ENCODE measurements around the gene LAMTOR5.

LAMTOR5 gene

DNA sequence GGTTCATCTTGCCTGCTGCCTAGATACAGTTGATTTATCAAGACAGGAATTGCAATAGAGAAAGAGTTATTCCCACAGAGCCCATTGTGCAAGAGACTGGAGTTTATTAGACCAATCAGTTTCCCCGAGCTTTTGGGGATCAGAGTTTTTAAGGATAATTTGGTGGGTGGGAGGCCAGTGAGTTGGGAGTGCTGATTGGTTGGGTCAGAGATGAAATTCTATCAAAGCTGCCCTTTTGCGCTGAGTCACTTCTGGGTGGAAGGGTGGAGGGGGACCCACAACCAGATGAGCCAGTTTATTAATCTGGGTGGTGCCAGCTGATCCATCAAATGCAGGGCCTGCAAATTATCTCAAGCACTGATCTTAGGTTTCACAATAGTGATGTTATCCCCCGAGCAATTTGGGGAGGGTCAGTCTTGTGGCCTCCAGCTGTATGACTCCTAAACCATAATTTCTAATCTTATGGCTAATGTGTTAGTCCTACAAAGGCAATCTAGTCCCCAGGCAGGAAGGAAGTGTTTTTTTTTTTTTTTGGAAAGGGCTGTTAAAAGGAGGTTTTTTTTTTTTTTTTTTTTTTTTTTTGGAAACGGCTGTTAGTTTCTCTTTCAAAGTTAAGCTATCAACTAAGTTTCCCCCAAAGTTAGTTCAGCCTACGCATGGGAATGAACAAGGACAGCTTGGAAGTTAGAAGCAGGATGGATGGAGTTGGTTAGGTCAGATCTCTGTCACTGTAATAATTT is 24.1 kb downstream of the LAMTOR5 start:
- TF ChIP-seq, protein P1, sequence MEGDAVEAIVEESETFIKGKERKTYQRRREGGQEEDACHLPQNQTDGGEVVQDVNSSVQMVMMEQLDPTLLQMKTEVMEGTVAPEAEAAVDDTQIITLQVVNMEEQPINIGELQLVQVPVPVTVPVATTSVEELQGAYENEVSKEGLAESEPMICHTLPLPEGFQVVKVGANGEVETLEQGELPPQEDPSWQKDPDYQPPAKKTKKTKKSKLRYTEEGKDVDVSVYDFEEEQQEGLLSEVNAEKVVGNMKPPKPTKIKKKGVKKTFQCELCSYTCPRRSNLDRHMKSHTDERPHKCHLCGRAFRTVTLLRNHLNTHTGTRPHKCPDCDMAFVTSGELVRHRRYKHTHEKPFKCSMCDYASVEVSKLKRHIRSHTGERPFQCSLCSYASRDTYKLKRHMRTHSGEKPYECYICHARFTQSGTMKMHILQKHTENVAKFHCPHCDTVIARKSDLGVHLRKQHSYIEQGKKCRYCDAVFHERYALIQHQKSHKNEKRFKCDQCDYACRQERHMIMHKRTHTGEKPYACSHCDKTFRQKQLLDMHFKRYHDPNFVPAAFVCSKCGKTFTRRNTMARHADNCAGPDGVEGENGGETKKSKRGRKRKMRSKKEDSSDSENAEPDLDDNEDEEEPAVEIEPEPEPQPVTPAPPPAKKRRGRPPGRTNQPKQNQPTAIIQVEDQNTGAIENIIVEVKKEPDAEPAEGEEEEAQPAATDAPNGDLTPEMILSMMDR (IDR thresholded peaks at IDR 0.05; ENCODE audit: low read depth, low read length, poor library complexity, severe bottlenecking), result no peak
- TF ChIP-seq EZH2phosphoT487 (IDR thresholded peaks at IDR 0.05; ENCODE audit: borderline replicate concordance, low read length), result no peak
- peaks cover 14% of the 10 kb centered on the region for H3K79me2 ChIP-seq (ENCODE audit: control insufficient read depth, low read length)
- H3K27me3 ChIP-seq (ENCODE audit: control insufficient read depth, low read length), result no peaks in the 10 kb centered on the region
- peaks cover 61% of the 10 kb centered on the region for H3K36me3 ChIP-seq (ENCODE audit: control insufficient read depth, low read length)
- no peaks in the 10 kb centered on the region for H3K9me3 ChIP-seq (ENCODE audit: control insufficient read depth, insufficient read depth, low read length)
- peak overlapping the region; percentile 99 for H3K27ac ChIP-seq (ENCODE audit: low read depth, low read length)
- H3F3A ChIP-seq (ENCODE audit: control insufficient read depth, insufficient read depth), result peaks cover 62% of the 10 kb centered on the region
- peak overlapping the region; percentile 64 for H3K4me3 ChIP-seq (ENCODE audit: low read length)
- H3K4me1 ChIP-seq (ENCODE audit: control insufficient read depth, low read length), result peaks cover 98% of the 10 kb centered on the region
- no peaks in the 10 kb centered on the region for H3K9me2 ChIP-seq (replicated peaks; ENCODE audit: control insufficient read depth, low read length)
- no peaks in the 10 kb centered on the region for H4K20me1 ChIP-seq (ENCODE audit: control insufficient read depth, insufficient read depth, low read depth, low read length)
- H3K4me2 ChIP-seq (ENCODE audit: low read length), result peak overlapping the region; percentile 81

DNA sequence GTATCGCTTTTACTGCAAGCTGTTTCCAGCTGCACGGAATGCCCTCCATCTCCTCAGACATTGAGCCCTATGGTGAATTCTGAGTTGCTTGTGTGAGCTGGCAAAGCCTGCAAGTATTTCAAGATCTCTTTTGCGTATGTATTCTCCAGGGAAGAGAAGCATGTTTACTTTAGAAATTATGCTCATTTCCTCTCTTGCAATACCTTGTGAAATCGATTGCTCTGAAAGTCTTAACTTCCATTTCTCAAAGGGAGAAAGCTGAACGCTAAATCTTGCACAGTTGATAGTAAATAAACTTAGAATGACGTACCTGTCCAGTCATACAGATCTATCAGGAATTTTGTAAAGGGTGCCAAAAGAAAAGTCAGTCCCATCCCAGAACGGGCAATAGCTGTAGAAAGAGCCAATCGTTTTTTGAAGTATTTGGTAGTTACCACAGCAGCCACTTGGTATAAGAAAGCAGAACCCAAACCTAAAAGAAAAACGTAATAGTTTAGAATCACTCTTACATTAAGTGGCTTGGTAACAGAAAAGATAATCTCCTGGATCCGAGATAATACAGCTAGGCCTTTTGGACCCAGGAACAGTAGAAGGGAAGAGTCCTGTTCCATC is 26.7 kb downstream of the LAMTOR5 start:
- Histone ChIP-seq H3K36me3 (ENCODE audit: control insufficient read depth, low read length) (peaks cover 56% of the 10 kb centered on the region), H3K4me1 (ENCODE audit: control insufficient read depth, low read length) (peaks cover 97% of the 10 kb centered on the region), H3K9me3 (ENCODE audit: control insufficient read depth, insufficient read depth, low read length) (no peaks in the 10 kb centered on the region), H3K27ac (ENCODE audit: low read depth, low read length) (peak overlapping the region; percentile 99), H3K27me3 (ENCODE audit: control insufficient read depth, low read length) (no peaks in the 10 kb centered on the region), H3K9me2 (replicated peaks; ENCODE audit: control insufficient read depth, low read length) (no peaks in the 10 kb centered on the region), H3K4me2 (ENCODE audit: low read length) (peak overlapping the region; percentile 68), H4K20me1 (ENCODE audit: control insufficient read depth, insufficient read depth, low read depth, low read length) (no peaks in the 10 kb centered on the region), H3K79me2 (ENCODE audit: control insufficient read depth, low read length) (peaks cover 20% of the 10 kb centered on the region), H3K4me3 (ENCODE audit: low read length) (peak overlapping the region; percentile 49), H3F3A (ENCODE audit: control insufficient read depth, insufficient read depth) (peaks cover 76% of the 10 kb centered on the region)
- TF ChIP-seq, protein P1 (IDR thresholded peaks at IDR 0.05; ENCODE audit: low read depth, low read length, poor library complexity, severe bottlenecking), result no peak
- TF ChIP-seq EZH2phosphoT487 (IDR thresholded peaks at IDR 0.05; ENCODE audit: borderline replicate concordance, low read length), result no peak

DNA sequence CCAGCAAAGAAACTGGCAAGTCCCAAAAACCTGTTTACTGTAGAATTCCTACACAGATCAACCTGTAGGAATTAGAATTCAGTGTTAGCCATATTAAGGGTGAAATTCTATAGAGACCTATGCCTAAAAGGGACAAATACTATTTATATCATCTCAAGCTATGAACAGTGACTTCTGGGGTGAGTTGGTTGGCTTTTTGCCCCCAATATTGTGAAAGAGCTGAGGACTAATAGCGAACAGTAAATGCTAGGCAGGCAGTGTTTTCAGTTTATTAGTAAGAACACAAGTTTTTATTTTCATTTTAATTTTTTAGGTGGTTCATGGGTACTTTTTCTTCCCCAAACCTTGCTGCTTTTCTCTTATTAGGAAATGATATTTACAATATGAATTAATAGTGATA is 32.0 kb downstream of the LAMTOR5 start:
- Histone ChIP-seq H3K27me3 (ENCODE audit: control insufficient read depth, low read length) (no peaks in the 10 kb centered on the region), H3K9me3 (ENCODE audit: control insufficient read depth, insufficient read depth, low read length) (no peaks in the 10 kb centered on the region), H3K79me2 (ENCODE audit: control insufficient read depth, low read length) (peaks cover 45% of the 10 kb centered on the region), H4K20me1 (ENCODE audit: control insufficient read depth, insufficient read depth, low read depth, low read length) (no peaks in the 10 kb centered on the region), H3K9me2 (replicated peaks; ENCODE audit: control insufficient read depth, low read length) (no peaks in the 10 kb centered on the region), H3K4me2 (ENCODE audit: low read length) (no peak overlapping the region; the same call in 1 of the 2 replicates), H3K36me3 (ENCODE audit: control insufficient read depth, low read length) (peaks cover 83% of the 10 kb centered on the region), H3K4me3 (ENCODE audit: low read length) (no peak overlapping the region), H3K4me1 (ENCODE audit: control insufficient read depth, low read length) (peaks cover 87% of the 10 kb centered on the region), H3K27ac (ENCODE audit: low read depth, low read length) (peak overlapping the region; percentile 99), H3F3A (ENCODE audit: control insufficient read depth, insufficient read depth) (peaks cover 69% of the 10 kb centered on the region)
- TF ChIP-seq, protein P1 (IDR thresholded peaks at IDR 0.05; ENCODE audit: low read depth, low read length, poor library complexity, severe bottlenecking), result no peak
- no peak for TF ChIP-seq EZH2phosphoT487 (IDR thresholded peaks at IDR 0.05; ENCODE audit: borderline replicate concordance, low read length)

Data from DOHH2 (cell line).